ENCODE data around the gene GRAP2. TPM values are rescaled to one million over a fixed set of nuclear protein-coding genes. Genes with fewer than 3 reads are reported as not detected.
"Not testable (repeated sequence)": the region's sequence is repeated elsewhere in the genome, so short reads cannot be mapped to it uniquely, and the experiment has no call there.

Gene GRAP2
- total and polyA plus RNA-seq, 11 donors = 0.24 to 5.0 (median 0.85) TPM; not detected in 1

GRCh38 chr22:39880722-39881121 is 20.2 kb upstream of the GRAP2 start:
- Histone ChIP-seq H3K9me3 (peaks cover 0 to 4% (median 0%) of the 10 kb centered on the region in 12 donors), H3K4me1 (no peaks in the 10 kb centered on the region), H3K27me3 (peaks cover 0 to 18% (median 4%) of the 10 kb centered on the region in 9 donors), H3K4me3 (no peak overlapping the region), H3K27ac (no peak overlapping the region), H3K36me3 (no peaks in the 10 kb centered on the region)
- ATAC-seq (no peak), DNase-seq (no peak)
- intact Hi-C loops (cut with DNase I) = no loop called here
- no peak for TF ChIP-seq POLR2A (IDR thresholded peaks at IDR 0.05)
- TF ChIP-seq CTCF (IDR thresholded peaks at IDR 0.05) = no peak

GRCh38 chr22:39883057-39883456 is 17.8 kb upstream of the GRAP2 start:
- DNase-seq (no peak), ATAC-seq (no peak)
- Histone ChIP-seq H3K27me3 (peaks cover 0 to 16% (median 3%) of the 10 kb centered on the region in 9 donors), H3K4me3 (no peak overlapping the region), H3K4me1 (no peaks in the 10 kb centered on the region), H3K9me3 (peaks cover 0 to 4% (median 0%) of the 10 kb centered on the region in 12 donors), H3K36me3 (no peaks in the 10 kb centered on the region), H3K27ac (no peak overlapping the region)
- intact Hi-C loops (cut with DNase I) = no loop called here
- no peak for TF ChIP-seq CTCF (IDR thresholded peaks at IDR 0.05)
- TF ChIP-seq POLR2A (IDR thresholded peaks at IDR 0.05) = no peak
- WGBS, 4 donors = 25 to 47% (median 33%) methylated on average over 1 of the region's 1 CpG

GRCh38 chr22:39889924-39890323 is 11.0 kb upstream of the GRAP2 start:
- 76 to 95% (median 81%) methylated on average over 3 of the region's 3 CpGs for WGBS, 4 donors
- H3K36me3 ChIP-seq; ATAC-seq; H3K9me3 ChIP-seq; DNase-seq; H3K4me1 ChIP-seq; H3K27ac ChIP-seq; intact Hi-C loops (cut with DNase I); H3K4me3 ChIP-seq: not testable (repeated sequence)
- H3K27me3 ChIP-seq = peaks cover 0 to 29% (median 2%) of the 10 kb centered on the region in 9 donors

- no peak for ATAC-seq
- intact Hi-C loops (cut with DNase I) = no loop called here
- WGBS, 4 donors = 63 to 72% (median 64%) methylated on average over 20 of the region's 20 CpGs
These were observed 7.4 kb upstream of the GRAP2 start, which contains the start of gene ENTHD1 for GRCh38 chr22:39893526-39893925. Gene ENTHD1, minus strand, starts transcription at chr22:39893760. Its CDS starts 6,012 bp downstream, at chr22:39887748.

More at GRCh38 chr22:39893526-39893925, 7.4 kb upstream of the GRAP2 start, which contains the start of gene ENTHD1:
- peaks cover 0 to 2% (median 0%) of the 10 kb centered on the region in 12 donors for H3K4me1 ChIP-seq
- peaks cover 0 to 24% (median 0%) of the 10 kb centered on the region in 9 donors for H3K27me3 ChIP-seq
- TF ChIP-seq POLR2A (IDR thresholded peaks at IDR 0.05) (no peak), CTCF (IDR thresholded peaks at IDR 0.05) (no peak)
- H3K4me3 ChIP-seq = no peak within 1 kb of the TSS
- no peaks in the 10 kb centered on the region for H3K9me3 ChIP-seq
- DNase-seq = no peak
- H3K27ac ChIP-seq = no peak within 1 kb of the TSS
- no peaks in the 10 kb centered on the region for H3K36me3 ChIP-seq
